Fibroblast of mammary gland (primary cell): ENCODE results near the gene HEPN1.
A peak's percentile ranks its signal among the peaks of the same experiment; 100 is the strongest.

Source experiments
- DNase-seq: peaks from one replicate; pipeline ENCODE4 v3.0.0-alpha.2; 2010; ENCODE audit warnings: low read depth
- H3K4me3 ChIP-seq: 2 replicates; pipeline ENCODE4 v1.5.1; 2011; ENCODE audit warnings: low read depth, mild to moderate bottlenecking, low read length, moderate library complexity; ENCODE audit not compliant: control insufficient read depth
- CTCF ChIP-seq: conservative IDR thresholded peaks from 2 replicates; pipeline ENCODE4 v1.5.1; 2011; ENCODE audit warnings: low read depth, low read length, inconsistent platforms; ENCODE audit not compliant: control insufficient read depth, insufficient read depth

HEPN1 gene

GRCh38 chr11:124938206-124938765 is 19.2 kb downstream of the HEPN1 start:
- H3K4me3 ChIP-seq: no peak overlapping the region
- TF ChIP-seq CTCF: no peak
- peak; percentile 46 for DNase-seq

GRCh38 chr11:124938970-124939369 is 19.9 kb downstream of the HEPN1 start:
- no peak for DNase-seq
- no peak for TF ChIP-seq CTCF
- no peak overlapping the region for H3K4me3 ChIP-seq

- no peak for DNase-seq
- no peak for TF ChIP-seq CTCF
- no peak overlapping the region for H3K4me3 ChIP-seq
These were observed 22.7 kb downstream of the HEPN1 start for GRCh38 chr11:124941703-124942102.

GRCh38 chr11:124942466-124943253 is 23.6 kb downstream of the HEPN1 start:
- no peak for TF ChIP-seq CTCF

GRCh38 chr11:124943254-124943616 is 24.2 kb downstream of the HEPN1 start:
- peak; percentile 11 for TF ChIP-seq CTCF
- no peak overlapping the region for H3K4me3 ChIP-seq
- no peak for DNase-seq

More at GRCh38 chr11:124942466-124943253, 23.6 kb downstream of the HEPN1 start:
- H3K4me3 ChIP-seq: no peak overlapping the region
- no peak for DNase-seq

- no peak overlapping the region for H3K4me3 ChIP-seq
These were observed 24.7 kb downstream of the HEPN1 start for GRCh38 chr11:124943741-124944140.

More at GRCh38 chr11:124943741-124944140, 24.7 kb downstream of the HEPN1 start:
- no peak for DNase-seq
- no peak for TF ChIP-seq CTCF
